GM18507 (cell line): ENCODE results near the gene EGR1.
"Not testable (repeated sequence)": the region's sequence is repeated elsewhere in the genome, so short reads cannot be mapped to it uniquely, and the experiment has no call there.

Experiments
- DNase-seq: peaks from one replicate; pipeline ENCODE4 v3.0.0; 2011; ENCODE audit warnings: low read depth; ENCODE audit not compliant: insufficient read length; ENCODE audit errors: extremely low spot score
- FAIRE-seq: peaks from 2 replicates; lab custom pipeline; 2011; peaks lifted over from hg19 to GRCh38; lab: Jason Lieb, UNC

Gene EGR1

DNA sequence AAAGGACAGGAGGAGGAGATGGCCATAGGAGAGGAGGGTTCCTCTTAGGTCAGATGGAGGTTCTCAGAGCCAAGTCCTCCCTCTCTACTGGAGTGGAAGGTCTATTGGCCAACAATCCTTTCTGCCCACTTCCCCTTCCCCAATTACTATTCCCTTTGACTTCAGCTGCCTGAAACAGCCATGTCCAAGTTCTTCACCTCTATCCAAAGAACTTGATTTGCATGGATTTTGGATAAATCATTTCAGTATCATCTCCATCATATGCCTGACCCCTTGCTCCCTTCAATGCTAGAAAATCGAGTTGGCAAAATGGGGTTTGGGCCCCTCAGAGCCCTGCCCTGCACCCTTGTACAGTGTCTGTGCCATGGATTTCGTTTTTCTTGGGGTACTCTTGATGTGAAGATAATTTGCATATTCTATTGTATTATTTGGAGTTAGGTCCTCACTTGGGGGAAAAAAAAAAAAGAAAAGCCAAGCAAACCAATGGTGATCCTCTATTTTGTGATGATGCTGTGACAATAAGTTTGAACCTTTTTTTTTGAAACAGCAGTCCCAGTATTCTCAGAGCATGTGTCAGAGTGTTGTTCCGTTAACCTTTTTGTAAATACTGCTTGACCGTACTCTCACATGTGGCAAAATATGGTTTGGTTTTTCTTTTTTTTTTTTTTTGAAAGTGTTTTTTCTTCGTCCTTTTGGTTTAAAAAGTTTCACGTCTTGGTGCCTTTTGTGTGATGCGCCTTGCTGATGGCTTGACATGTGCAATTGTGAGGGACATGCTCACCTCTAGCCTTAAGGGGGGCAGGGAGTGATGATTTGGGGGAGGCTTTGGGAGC lies 3.1 kb downstream of the EGR1 start:
- DNase-seq (no peak), FAIRE-seq (no peak)

DNA sequence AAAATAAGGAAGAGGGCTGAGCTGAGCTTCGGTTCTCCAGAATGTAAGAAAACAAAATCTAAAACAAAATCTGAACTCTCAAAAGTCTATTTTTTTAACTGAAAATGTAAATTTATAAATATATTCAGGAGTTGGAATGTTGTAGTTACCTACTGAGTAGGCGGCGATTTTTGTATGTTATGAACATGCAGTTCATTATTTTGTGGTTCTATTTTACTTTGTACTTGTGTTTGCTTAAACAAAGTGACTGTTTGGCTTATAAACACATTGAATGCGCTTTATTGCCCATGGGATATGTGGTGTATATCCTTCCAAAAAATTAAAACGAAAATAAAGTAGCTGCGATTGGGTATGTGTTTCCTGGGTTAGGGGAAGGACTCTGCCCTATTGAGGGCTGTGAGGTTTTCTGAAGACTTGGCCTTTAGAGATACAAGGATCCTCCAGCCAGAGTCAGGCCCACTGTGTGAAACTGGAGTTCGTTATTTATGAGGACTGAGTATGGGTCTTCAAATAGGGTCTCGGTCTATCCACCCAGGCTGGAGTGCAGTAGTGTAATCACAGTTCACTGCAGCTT lies 3.8 kb downstream of the EGR1 start:
- FAIRE-seq (no peak), DNase-seq (no peak)

DNA sequence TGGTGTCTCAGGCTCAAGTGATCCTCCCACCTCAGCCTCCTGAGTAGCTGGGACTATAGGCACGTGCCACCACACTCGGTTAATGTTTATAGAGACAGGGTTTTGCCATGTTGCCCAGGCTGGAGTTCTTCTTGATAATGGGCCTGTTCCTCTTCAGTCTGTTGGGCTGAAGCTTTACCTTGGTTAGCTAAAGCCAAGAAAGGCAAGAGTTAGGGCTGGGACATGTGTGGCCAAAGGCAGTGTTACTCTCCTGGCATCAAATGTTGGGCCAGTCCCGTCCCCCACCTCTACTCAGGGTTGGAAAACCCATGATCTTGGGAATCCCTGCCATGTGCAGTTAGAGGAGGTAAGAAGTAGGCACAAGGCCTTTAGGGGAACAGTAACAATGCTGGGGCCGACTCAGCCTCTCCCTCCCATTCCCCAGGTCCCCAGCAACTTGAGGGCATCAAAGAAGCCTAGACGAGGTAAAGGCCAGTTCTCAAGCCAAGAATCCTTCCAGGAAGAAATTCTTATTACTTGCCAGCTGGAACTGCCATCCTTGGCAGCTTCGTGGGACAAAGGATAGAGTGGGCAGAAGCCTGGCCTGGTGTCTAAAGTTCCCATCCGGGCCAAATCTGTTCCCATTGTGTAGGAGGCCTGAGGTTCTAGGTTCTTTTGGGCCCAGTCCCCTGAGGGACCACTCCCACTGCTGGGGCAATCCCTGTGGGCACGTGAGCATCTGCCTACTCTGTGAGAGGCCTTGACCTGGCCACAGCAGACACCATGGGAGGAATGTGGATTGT lies 4.5 kb downstream of the EGR1 start:
- FAIRE-seq, result no peak
- no peak for DNase-seq

DNA sequence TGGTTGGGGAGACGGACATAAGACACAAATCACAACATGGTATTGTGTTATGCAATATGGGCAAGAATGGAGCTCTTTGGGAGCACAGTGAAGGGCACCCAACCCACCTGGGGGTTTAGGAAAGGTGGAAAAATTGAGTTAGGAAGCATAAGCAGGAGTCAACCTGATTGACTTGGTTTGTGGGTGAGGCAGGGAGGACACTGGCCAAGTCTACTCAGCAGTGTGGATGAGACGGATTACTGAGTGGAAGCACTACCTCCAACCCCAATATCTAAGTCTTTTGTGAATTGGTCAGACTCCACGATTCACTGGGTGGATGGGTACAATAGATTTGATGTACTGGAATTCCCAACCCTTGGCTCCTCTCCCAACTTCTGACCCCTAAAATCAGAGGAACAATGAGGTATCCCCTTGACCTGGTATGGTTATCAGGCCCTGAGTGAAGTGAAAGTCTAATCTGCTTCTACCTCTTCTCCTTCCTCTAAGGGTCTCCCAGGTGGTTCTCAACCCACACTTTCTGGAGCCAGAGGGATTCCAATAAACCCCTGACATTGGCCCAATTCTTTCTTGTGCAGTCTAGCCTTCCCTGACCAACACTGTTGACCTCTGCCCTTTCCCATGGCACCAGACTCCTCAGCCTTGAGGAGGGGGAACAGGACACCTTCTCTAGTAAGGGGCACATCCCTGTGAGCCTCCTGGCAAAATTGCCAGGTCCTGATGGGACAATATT lies 5.2 kb downstream of the EGR1 start:
- DNase-seq (no peak), FAIRE-seq (no peak)

DNA sequence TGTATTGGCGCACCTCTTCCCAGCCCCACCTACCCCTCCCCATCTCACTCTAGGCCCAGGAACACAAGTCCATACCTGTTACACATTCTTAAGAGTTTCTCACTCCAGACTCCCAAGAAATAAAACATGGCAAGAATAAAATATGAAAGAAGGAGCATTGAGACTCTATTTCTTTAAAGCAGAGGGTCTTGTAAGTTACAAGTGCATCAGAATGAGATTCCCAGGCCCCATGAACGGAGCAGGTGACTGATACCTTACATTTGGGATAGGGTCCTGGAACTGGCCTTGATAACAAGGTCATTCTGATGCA lies 5.7 kb downstream of the EGR1 start:
- FAIRE-seq (no peak), DNase-seq (no peak)

DNA sequence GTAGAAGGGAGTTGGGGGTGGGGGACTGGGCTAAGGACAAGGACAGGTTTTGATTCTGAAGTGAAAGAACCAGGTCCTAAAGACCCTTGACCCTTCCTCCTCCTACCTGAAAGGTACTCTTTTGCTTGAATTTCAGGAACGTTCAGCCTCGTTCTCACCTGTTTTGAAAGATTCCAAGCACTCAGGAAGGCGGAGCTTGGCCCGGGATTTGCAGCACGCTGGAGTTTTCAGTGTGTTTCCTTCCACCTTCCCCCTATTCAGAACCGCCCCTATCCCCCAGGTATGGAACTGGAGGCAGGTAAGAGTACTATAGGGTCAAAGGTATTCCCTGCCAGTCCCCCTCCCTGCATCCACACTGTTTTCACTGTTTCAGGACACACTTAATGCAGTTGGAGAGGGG lies 7.1 kb downstream of the EGR1 start:
- FAIRE-seq, result no peak
- no peak for DNase-seq

DNA sequence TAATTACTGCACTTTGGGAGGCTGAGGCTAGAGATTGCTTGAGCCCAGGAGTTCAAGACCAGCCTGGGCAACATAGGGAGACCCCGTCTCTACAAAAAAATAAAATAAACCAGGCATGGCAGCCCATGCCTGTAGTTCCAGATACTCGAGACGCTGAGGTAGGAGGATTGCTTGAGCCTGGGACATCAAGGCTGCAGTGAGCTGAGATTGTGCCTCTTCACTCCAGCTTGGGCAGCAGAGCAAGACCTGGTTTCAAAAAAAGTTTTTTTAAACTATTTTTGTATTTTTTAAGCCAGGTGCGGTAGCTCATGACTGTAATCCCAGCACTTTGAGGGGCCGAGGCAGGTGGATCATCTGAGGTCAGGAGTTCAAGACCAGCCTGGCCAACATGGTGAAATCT lies 7.9 kb downstream of the EGR1 start:
- not testable (repeated sequence) for FAIRE-seq

DNA sequence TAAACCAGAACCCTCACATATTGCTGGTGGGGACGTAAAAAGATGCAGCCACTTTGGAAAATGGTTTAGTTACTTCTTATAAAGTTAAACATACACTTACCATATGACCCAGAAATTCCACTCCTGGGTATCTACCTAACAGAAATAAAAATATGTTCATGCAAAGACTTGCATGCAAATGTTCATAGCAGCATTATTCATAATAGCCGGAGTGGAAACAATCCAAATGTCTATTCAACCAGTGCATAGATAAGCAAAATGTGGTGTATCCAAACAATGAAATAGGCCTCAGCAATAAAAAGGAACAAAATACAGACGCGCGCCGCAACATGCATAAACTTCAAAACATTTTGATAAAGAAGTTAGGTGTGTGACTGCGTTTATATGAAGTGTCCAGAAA lies 11.6 kb downstream of the EGR1 start:
- DNase-seq (no peak), FAIRE-seq (no peak)

More for the DNA sequence above, 7.9 kb downstream of the EGR1 start:
- not testable (repeated sequence) for DNase-seq

DNA sequence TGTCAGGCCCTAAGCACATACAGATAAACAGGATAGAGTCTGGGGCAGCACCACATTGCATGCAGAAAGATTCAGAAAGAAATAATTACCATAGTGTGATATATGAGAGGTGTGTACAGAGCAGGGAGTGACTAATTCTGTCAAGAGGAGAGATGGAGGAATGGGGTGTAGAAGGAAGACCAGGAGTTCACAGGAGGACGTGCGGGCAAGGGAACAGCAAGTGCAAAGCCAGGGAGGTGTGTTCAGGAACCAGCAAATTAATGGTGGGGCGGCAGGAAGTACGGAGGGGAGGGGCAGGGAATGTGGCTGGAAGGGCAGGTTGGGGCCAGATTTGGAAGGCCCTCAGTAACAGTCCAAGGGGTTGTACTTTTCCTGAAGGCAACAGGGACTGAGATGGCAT lies 17.4 kb downstream of the EGR1 start:
- no peak for FAIRE-seq
- no peak for DNase-seq

DNA sequence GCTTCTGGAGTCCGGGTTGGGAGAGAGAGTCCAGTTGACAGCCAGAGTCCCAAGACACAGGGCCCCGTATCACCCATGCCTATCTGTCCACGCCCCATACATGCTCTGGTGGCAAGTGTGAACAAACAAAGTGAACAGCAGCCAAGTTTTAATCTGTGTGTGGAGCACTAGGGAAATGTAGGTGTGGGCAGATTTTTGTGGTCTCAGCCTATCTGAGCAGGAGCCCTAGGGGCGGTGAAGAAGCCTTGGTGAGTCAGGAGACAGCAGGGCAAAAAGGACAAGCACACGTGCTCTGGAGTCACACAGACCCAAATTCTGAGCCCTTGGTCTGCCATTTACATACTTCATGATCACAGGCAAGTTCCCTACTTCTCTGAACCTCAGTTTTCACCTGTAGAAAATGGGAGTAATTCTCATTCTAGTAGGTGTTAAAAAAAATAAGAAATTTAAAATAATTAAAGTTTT lies 23.2 kb downstream of the EGR1 start:
- no peak for FAIRE-seq

DNA sequence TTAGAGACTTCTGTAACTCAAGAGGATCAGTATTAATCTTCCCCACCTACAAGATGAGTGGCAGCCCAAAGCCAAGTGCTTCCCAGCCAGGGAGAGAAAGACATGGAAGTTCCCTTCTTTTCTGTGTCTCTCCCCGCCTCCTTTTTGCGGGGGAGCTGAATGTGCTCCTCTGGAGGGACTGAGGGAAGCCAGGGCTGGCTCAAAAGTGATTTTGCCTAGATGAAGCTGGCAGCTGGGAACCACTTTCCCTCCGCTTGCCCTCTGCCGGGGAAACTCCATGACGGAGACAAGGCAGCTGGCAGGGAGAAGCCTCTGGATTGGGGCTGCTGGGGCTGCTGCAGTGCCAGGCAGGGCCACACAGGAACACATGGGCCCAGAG lies 24.4 kb downstream of the EGR1 start:
- DNase-seq, result no peak
- no peak for FAIRE-seq

More for the DNA sequence above, 23.2 kb downstream of the EGR1 start:
- DNase-seq, result no peak

DNA sequence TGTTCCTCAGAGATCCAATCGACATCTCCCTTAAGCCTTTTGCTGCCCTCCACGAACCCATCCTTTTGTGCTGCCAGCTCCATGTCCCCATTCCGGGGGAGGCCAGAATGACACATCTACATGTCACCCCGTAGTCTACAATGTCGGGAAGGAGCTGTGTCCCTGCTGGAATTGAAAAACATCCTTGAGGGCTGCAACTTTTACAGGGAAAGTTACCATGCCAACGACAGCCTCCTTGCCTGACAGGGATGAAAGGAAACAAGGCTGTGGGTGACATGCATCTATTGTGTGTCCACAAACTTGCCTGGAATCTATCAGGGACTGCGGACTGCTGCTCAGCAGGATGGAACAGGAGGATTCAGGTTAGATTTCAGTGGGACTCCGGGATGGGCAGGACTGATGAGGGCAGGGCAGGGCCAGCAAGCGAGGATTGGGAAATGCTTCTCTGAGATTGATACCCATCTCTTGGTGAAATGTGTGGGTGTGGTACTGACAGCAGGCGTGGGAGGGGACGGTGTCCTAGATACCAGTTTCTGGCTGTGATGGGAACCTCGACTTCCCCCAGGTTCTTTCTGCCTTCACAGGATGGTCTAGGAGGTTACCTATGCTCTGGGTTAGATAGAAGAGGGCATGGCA lies 25.5 kb downstream of the EGR1 start:
- FAIRE-seq, result no peak
- no peak for DNase-seq

DNA sequence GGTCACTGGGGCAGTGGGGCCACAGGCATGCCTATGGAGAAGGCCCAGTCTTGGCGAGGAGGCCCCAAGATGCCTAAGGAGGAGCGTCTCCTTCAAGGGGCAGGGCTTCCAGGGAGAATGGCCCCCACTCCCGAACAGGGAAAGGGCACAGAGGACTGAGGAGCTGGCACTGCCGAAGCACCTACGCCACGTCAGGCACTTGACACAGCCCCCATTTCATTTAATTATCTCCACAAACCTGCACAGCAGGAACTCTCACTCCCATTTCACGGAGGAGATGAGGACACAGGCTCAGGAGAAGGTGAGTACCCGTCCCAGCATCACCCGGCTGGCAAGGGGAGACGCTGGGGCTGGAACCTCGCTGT lies 26.0 kb downstream of the EGR1 start:
- DNase-seq, result no peak
- no peak for FAIRE-seq

DNA sequence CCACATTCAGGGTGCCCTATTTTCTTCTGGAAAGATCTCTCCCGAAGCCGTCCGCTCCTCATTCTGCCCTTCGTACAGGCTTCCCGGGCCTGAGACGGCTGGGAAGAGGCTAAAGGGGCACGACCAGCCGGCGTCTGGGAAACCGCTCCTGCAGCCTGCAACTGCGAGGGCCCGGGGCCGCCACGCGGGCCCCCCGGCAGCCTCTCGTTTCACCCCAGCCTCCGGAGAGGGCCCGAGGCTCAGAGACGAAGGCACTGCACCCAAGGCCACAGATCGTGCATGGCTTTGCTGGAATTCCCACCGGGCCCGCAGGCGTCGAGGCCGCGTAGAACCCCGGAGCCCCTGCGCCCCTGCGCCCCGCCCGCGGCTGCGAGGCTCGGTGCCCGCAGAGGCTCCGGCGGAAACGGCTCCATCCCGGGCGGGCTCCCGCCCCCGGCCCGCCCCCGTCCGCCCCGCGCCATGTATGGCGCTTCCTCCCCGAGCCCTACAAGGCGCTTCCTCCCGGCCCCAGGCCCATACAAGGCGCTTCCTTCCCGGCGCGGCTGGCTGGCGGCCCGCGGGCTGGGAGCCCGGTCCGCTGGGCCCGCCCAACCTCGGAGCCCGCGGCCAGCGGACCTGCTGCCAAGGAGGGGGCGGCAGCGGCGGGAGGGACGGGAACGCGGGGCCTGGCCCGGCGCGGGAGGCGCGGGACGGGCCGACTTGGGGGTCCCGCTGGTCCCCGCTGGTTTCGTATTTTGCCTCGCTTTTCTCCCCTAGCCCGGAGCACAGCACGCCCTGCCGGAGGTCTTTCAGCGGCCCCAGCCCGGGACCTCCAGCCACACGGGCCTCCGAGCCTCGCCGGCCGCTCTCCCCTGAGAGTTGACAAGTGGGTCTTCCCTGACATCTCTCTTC lies 26.6 kb downstream of the EGR1 start:
- DNase-seq, result peak; percentile 90
- FAIRE-seq, result peak; percentile 35

DNA sequence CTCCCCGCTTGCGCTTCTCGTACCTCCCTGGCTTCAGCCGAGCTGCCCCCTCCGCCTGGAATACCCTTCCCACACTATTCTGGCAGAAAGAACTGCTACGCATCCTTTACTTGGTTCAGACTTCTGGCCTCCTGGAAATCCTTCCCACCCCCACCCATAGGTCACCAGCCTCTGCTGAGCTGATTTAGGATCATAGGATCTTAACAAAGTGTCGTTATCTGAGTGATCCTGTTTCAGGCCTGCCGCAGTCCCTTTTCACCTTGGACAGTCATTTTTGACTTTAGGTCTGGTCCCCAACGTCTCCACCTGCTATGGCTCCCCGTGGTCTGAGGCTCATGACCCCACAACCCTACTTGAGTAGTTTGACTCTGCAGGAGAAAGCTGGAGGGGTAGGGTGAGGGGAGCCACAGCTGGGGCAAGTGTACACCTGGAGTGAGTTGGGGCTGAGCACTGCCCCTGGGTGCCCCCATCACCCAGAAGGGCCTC lies 27.3 kb downstream of the EGR1 start:
- DNase-seq, result no peak
- FAIRE-seq, result no peak

DNA sequence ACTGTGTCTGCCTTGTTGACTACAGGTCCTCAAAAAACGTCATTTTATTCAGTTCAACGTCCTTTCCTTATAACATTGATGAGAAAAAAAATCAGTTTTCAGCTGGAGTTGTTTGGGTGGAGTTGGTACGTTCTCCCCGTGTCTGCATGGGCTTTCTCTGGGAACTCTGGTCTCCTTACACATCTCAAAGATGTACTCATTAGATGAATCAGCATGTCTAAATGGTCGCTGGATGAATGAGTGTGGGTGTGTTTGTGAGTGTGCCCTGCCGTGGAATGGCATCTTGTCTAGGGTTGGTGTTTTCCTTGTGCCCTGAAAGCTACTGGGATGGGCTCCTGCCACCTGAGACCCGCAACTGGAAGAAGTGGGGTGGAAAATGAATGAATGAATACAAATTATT lies 30.1 kb downstream of the EGR1 start:
- FAIRE-seq, result no peak

DNA sequence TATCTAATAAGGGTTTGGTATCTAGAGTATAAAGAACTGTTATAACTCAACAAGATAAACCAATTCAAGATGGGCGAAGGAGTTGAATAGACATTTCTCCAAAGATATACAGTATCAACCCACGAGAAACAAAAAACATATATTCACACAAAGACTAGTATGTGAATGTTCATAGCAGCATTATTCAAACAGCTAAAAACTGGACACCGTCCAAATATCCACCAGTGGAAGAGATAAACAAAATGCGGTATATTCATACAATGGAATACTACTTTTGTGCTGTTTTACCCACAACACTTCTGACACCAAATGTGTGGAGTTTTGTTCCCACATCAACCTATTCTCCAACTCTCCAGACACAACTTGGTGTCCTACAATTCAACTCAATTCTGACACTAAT lies 33.1 kb downstream of the EGR1 start:
- DNase-seq, result no peak
- FAIRE-seq, result no peak

More for the DNA sequence above, 30.1 kb downstream of the EGR1 start:
- DNase-seq, result no peak

DNA sequence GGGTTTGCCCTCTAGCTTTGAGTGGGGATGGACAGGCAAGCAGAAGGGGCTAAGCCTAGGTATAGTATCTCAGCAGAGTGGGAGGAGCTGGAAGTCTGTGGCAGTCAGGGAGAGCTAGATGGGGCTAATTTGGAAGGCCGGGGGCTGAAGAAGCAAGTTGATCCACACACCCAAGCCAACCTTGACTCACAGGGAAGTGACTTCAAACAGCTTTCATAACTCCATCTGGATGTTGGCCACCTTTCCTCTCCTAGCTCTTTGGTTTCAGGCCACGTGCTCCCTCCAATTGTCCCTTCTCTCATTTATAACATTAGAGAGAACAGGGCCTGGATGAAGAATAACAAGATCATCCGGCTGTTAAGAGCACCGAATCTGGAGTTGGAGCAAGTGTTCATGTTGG lies 36.8 kb downstream of the EGR1 start:
- no peak for FAIRE-seq
- DNase-seq, result no peak

DNA sequence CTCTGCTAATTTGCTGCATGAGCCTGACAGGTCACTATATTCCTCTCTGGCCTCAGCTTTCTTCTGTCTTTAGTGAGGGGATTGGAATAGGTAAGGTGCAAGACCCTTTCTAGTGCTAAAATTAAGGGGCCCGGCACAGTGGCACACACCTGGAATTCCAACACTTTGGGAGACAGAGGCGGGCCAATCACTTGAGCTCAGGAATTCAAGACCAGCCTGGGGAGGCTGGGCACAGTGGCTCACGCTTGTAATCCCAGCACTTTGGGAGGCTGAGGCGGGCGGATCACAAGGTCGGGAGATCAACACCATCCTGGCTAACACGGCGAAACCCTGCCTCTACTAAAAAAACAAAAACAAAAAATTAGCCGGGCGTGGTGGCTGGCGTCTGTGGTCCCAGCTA lies 37.2 kb downstream of the EGR1 start:
- FAIRE-seq, result no peak

More for the DNA sequence above, 37.2 kb downstream of the EGR1 start:
- no peak for DNase-seq
